Measurements from ENCODE around the gene MXI1. TPM values are rescaled to one million over a fixed set of nuclear protein-coding genes. Genes with fewer than 3 reads are reported as not detected.

The MXI1 gene
- total RNA-seq, 1 donor from 2014 or later, result 20.0 TPM

- DNase-seq (ENCODE audit: low read depth), result no peak
- Histone ChIP-seq H3K36me3 (ENCODE audit: control insufficient read depth, insufficient read depth, low read length) (no peaks in the 10 kb centered on the region), H3K4me3 (ENCODE audit: low read depth, low read length) (no peak overlapping the region), H3K27me3 (ENCODE audit: control insufficient read depth, insufficient read depth, low read length) (peaks cover 5% of the 10 kb centered on the region)
- TF ChIP-seq CTCF (IDR thresholded peaks at IDR 0.05; ENCODE audit: insufficient read depth, low read length, poor library complexity, severe bottlenecking), result no peak
Measured at GRCh38 chr10:110163192-110163773, 44.1 kb upstream of the MXI1 start.

GRCh38 chr10:110163841-110164240 lies 43.6 kb upstream of the MXI1 start:
- DNase-seq (ENCODE audit: low read depth), result no peak
- TF ChIP-seq CTCF (IDR thresholded peaks at IDR 0.05; ENCODE audit: insufficient read depth, low read length, poor library complexity, severe bottlenecking), result no peak
- Histone ChIP-seq H3K27me3 (ENCODE audit: control insufficient read depth, insufficient read depth, low read length) (peaks cover 10% of the 10 kb centered on the region), H3K4me3 (ENCODE audit: low read depth, low read length) (no peak overlapping the region), H3K36me3 (ENCODE audit: control insufficient read depth, insufficient read depth, low read length) (no peaks in the 10 kb centered on the region)

- peaks cover 16% of the 10 kb centered on the region for H3K27me3 ChIP-seq (ENCODE audit: control insufficient read depth, insufficient read depth, low read length)
- no peak for TF ChIP-seq CTCF (IDR thresholded peaks at IDR 0.05; ENCODE audit: insufficient read depth, low read length, poor library complexity, severe bottlenecking)
- no peak overlapping the region for H3K4me3 ChIP-seq (ENCODE audit: low read depth, low read length)
- no peak for DNase-seq (ENCODE audit: low read depth)
- H3K36me3 ChIP-seq (ENCODE audit: control insufficient read depth, insufficient read depth, low read length), result no peaks in the 10 kb centered on the region
Measured at GRCh38 chr10:110165239-110165638, 42.2 kb upstream of the MXI1 start.

GRCh38 chr10:110167149-110167548 lies 40.3 kb upstream of the MXI1 start:
- no peak for TF ChIP-seq CTCF (IDR thresholded peaks at IDR 0.05; ENCODE audit: insufficient read depth, low read length, poor library complexity, severe bottlenecking)
- Histone ChIP-seq H3K36me3 (ENCODE audit: control insufficient read depth, insufficient read depth, low read length) (no peaks in the 10 kb centered on the region), H3K27me3 (ENCODE audit: control insufficient read depth, insufficient read depth, low read length) (peaks cover 16% of the 10 kb centered on the region), H3K4me3 (ENCODE audit: low read depth, low read length) (no peak overlapping the region)
- DNase-seq (ENCODE audit: low read depth), result no peak

- no peaks in the 10 kb centered on the region for H3K36me3 ChIP-seq (ENCODE audit: control insufficient read depth, insufficient read depth, low read length)
- no peak overlapping the region for H3K4me3 ChIP-seq (ENCODE audit: low read depth, low read length)
- peaks cover 16% of the 10 kb centered on the region for H3K27me3 ChIP-seq (ENCODE audit: control insufficient read depth, insufficient read depth, low read length)
- TF ChIP-seq CTCF (IDR thresholded peaks at IDR 0.05; ENCODE audit: insufficient read depth, low read length, poor library complexity, severe bottlenecking), result no peak
- DNase-seq (ENCODE audit: low read depth), result no peak
Measured at GRCh38 chr10:110168601-110169481, 38.6 kb upstream of the MXI1 start.

Measured in kidney epithelial cell (primary cell).